Spleen (tissue), 11 donors: ENCODE data around the gene GCM1. TPM values are rescaled to one million over a fixed set of nuclear protein-coding genes. Genes with fewer than 3 reads are reported as not detected.

Experiments used
- DNase-seq: peaks from one replicate; pipeline ENCODE4 v3.0.0-alpha.2; 2020
- H3K27ac ChIP-seq, 8 donors: fragments of 200-600 bp; sonication (generic) in 7 of 8; 1 replicate in 4 of 8; 2 replicates in 4 of 8; pipeline versions ENCODE4 v1.5.0 to v1.8.0; 2016 to 2021; ENCODE audit warnings: inconsistent platforms in 4 of 8, mild to moderate bottlenecking in 4 of 8, moderate library complexity in 1 of 8
- H3K27me3 ChIP-seq, 7 donors: fragments of 200-600 bp; sonication (generic) in 6 of 7; replicated peaks in 1 of 7; 1 replicate in 4 of 7; 2 replicates in 3 of 7; pipeline versions ENCODE4 v1.5.0 to v1.8.0; 2016 to 2021; ENCODE audit warnings: inconsistent platforms in 3 of 7, mild to moderate bottlenecking in 1 of 7
- H3K36me3 ChIP-seq, 6 donors: fragments of 200-600 bp; sonication (generic) in 5 of 6; 1 replicate in 4 of 6; 2 replicates in 2 of 6; pipeline versions ENCODE4 v1.5.0 to v1.8.0; 2016 to 2021; ENCODE audit warnings: inconsistent platforms in 2 of 6
- H3K4me1 ChIP-seq, 6 donors: fragments of 200-600 bp; sonication (generic) in 5 of 6; 1 replicate in 3 of 6; 2 replicates in 3 of 6; pipeline versions ENCODE4 v1.5.0 to v1.8.0; 2016 to 2021; ENCODE audit warnings: inconsistent platforms in 3 of 6
- H3K4me3 ChIP-seq, 8 donors: fragments of 200-600 bp; sonication (generic) in 7 of 8; 1 replicate in 4 of 8; 2 replicates in 4 of 8; pipeline versions ENCODE4 v1.5.0 to v1.8.0; 2016 to 2021; ENCODE audit warnings: inconsistent platforms in 4 of 8, mild to moderate bottlenecking in 4 of 8, moderate library complexity in 2 of 8
- H3K9me3 ChIP-seq, 8 donors: fragments of 200-600 bp; sonication (generic) in 7 of 8; 1 replicate in 4 of 8; 2 replicates in 4 of 8; pipeline versions ENCODE4 v1.5.0 to v1.8.0; 2016 to 2021; ENCODE audit warnings: inconsistent platforms in 4 of 8
- POLR2A ChIP-seq, 3 donors: fragments of 450-650 bp; IDR thresholded peaks; one replicate each; pipeline ENCODE4 v1.5.1; 2017; ENCODE audit warnings: antibody characterized with exemption in 3 of 3, mild to moderate bottlenecking in 1 of 3
- POLR2AphosphoS5 ChIP-seq, 3 donors: sonication (generic); formaldehyde crosslinking; IDR thresholded peaks; one replicate each; pipeline ENCODE4 v1.5.1; 2017; ENCODE audit warnings: antibody characterized with exemption in 3 of 3
- WGBS, 5 donors: extraction: QIAGEN DNeasy Blood & Tissue Kit in 3 of 5; methylation state at CpG; one replicate each; pipeline versions ENCODE4 v1.1.5 to v1.1.7; 2013 to 2018; 5-methylcytosine and 5-hydroxymethylcytosine counted together
- intact Hi-C: fragments of 100-400 bp; cut with DNase I; formaldehyde crosslinking; loops from one replicate; pipeline ENCODE4 v1.15.0; 2023; ENCODE audit warnings: low total_unique reads
- polyA plus RNA-seq, 3 donors: library from polyadenylated mRNA; stranded (reverse); fragments of 200-250 nt; gene quantifications; one replicate each; pipeline ENCODE4 v1.2.1, GENCODE V29; 2013
- total RNA-seq, 7 donors: library from RNA; depleted of rRNA in 3 of 7; stranded (reverse); fragments of >200 nt in 3 of 7; fragmentation: NEBNext Ultra II Directional in 4 of 7; extraction: Animal tissue kit (Norgen Biotek cat#: 25700) in 4 of 7; gene quantifications; one replicate each; pipeline versions ENCODE4 v1.1.0 to v1.2.1, GENCODE V29; 2016 to 2021
- TF ChIP-seq, protein P1 (sequence below), 11 experiments: fragments of 200-600 bp in 7 of 11; fragments of 450-650 bp in 4 of 11; sonication (generic) in 4 of 11; IDR thresholded peaks in 8 of 11; conservative IDR thresholded peaks in 3 of 11; 1 replicate in 7 of 11; 2 replicates in 4 of 11; pipeline versions ENCODE4 v1.4.0 to v1.8.0; 2016 to 2021; ENCODE audit warnings: antibody characterized with exemption in 11 of 11, inconsistent platforms in 4 of 11, mild to moderate bottlenecking in 1 of 11
- donor health status: healthy with polysubstance abuse.
- donor health status: DM: no; HTN: no; CAD: no; lungs with moderate emphysema.
- donor health status: DM: no; HTN: no; CAD: no.
- donor health status: Bipolar disorder and iron deficiency.
- donor health status: healthy.
- donor health status: DM: no; HTN: no; CAD: no.
- donor health status: DM: yes; HTN: yes; CAD: no.

Gene GCM1
- total and polyA plus RNA-seq, 10 donors = 0.05 to 1.9 (median 0.22) TPM; not detected in 1

DNA sequence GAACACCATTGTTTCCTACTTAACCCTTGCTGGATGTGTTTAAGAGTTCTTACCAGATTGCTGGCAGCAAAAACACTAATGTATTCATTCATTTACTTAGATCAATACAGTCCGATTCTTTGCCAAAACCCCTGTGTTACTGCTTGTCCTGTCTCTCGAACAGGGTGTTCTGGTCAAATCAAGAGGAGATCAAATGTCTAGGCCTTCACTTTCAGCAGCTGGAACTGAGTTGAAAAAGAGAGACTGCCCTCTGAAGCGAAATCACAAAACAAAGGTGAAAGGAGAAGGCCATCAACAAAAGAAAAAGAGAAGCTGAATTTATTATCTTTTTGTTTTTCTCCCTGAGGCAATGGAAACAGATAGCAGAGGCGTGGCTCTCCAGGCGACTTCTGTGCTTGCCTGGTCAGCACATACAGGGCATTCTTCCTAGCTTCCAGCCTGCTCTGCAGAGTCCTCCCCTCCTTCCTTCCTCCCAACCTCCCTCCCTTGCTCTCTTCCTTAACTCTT lies 44.1 kb upstream of the GCM1 start:
- H3K9me3 ChIP-seq = peaks cover 0 to 7% (median 0%) of the 10 kb centered on the region in 8 donors
- H3K36me3 ChIP-seq = no peaks in the 10 kb centered on the region
- TF ChIP-seq POLR2A (IDR thresholded peaks at IDR 0.05) = no peak
- TF ChIP-seq, protein P1, sequence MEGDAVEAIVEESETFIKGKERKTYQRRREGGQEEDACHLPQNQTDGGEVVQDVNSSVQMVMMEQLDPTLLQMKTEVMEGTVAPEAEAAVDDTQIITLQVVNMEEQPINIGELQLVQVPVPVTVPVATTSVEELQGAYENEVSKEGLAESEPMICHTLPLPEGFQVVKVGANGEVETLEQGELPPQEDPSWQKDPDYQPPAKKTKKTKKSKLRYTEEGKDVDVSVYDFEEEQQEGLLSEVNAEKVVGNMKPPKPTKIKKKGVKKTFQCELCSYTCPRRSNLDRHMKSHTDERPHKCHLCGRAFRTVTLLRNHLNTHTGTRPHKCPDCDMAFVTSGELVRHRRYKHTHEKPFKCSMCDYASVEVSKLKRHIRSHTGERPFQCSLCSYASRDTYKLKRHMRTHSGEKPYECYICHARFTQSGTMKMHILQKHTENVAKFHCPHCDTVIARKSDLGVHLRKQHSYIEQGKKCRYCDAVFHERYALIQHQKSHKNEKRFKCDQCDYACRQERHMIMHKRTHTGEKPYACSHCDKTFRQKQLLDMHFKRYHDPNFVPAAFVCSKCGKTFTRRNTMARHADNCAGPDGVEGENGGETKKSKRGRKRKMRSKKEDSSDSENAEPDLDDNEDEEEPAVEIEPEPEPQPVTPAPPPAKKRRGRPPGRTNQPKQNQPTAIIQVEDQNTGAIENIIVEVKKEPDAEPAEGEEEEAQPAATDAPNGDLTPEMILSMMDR (IDR thresholded peaks at IDR 0.05 in 8 of 11, conservative IDR thresholded peaks at IDR 0.05 in 3 of 11) = no peak
- TF ChIP-seq POLR2AphosphoS5 (IDR thresholded peaks at IDR 0.05) = no peak
- no peak overlapping the region for H3K4me3 ChIP-seq
- H3K27me3 ChIP-seq = no peaks in the 10 kb centered on the region
- intact Hi-C loops = no loop called here
- peak overlapping the region in 7 of 8 donors; percentile 17 to 74 (median 54) for H3K27ac ChIP-seq
- 47 to 75% (median 70%) methylated on average over 5 of the region's 5 CpGs for WGBS, 5 donors
- no peak for DNase-seq
- peaks cover 5 to 38% (median 23%) of the 10 kb centered on the region in 6 donors for H3K4me1 ChIP-seq

DNA sequence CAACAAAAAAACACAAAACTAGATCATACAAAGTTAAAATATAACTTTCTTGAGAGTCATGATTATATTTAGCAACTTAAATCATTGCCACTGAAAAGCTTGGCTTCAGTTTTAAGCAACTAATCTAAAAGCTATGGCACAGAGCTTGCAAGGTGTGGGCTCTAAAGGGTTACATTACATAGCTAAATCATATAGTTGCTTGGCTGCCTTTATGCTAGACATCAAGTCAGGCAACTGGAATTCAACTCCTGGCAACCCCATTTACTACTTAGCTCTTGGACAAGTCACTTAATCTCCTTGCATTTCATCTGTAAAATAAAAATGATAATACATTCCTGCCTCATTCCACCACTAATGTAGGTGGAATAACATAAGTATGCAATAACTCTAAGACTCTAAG lies 40.9 kb upstream of the GCM1 start:
- Histone ChIP-seq H3K9me3 (peaks cover 0 to 7% (median 0%) of the 10 kb centered on the region in 8 donors), H3K27ac (no peak overlapping the region), H3K4me3 (no peak overlapping the region), H3K4me1 (peaks cover 9 to 50% (median 27%) of the 10 kb centered on the region in 6 donors), H3K27me3 (no peaks in the 10 kb centered on the region), H3K36me3 (no peaks in the 10 kb centered on the region)
- DNase-seq = no peak
- TF ChIP-seq, protein P1 (IDR thresholded peaks at IDR 0.05 in 8 of 11, conservative IDR thresholded peaks at IDR 0.05 in 3 of 11) = no peak
- TF ChIP-seq POLR2A (IDR thresholded peaks at IDR 0.05) (no peak), POLR2AphosphoS5 (IDR thresholded peaks at IDR 0.05) (no peak)
- intact Hi-C loops = no loop called here

DNA sequence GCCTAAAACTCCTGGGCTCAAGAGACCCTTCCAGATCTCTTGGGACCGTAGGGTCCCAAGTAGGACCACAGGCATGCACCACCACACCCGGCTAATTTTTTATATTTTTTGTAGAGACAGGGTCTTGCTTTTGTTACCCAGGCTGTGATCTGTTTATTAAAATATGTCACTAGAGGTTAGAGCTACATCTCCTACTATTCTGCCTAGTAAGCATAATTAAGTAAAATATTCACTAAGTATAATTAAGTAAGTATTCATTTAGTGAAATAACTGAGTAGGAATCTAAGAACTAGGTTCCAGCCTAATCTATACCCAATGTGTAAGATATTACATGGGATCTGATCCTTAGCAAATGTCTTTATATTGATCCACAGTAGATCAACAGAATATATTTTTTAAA lies 40.2 kb upstream of the GCM1 start:
- TF ChIP-seq POLR2A (IDR thresholded peaks at IDR 0.05) = no peak
- H3K27me3 ChIP-seq = no peaks in the 10 kb centered on the region
- WGBS, 5 donors = 91 to 95% (median 94%) methylated on average over 2 of the region's 2 CpGs
- no peaks in the 10 kb centered on the region for H3K36me3 ChIP-seq
- peak overlapping the region in 5 of 8 donors; percentile 37 to 78 (median 53) for H3K27ac ChIP-seq
- no peak for DNase-seq
- no peak overlapping the region for H3K4me3 ChIP-seq
- peaks cover 0 to 7% (median 0%) of the 10 kb centered on the region in 8 donors for H3K9me3 ChIP-seq
- H3K4me1 ChIP-seq = peaks cover 9 to 50% (median 27%) of the 10 kb centered on the region in 6 donors
- intact Hi-C loops = no loop called here

DNA sequence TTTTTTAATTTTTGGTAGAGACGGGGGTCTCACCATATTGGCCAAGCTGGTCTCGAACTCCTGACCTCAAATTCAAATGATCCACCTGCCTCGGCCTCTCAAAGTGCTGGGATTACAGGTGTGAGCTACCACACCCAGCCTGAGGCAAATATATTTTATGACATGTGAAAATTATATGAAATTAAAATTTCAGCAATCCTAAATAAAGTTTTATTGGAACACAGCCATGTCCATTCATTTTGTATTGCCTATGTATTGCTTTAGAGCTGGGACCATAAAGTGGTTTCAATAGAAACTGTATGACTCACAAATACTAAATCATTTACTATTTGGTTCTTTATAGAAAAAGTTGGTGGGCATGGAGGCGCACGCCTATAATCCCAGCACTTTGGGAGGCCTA lies 32.0 kb upstream of the GCM1 start:
- H3K4me3 ChIP-seq = no peak overlapping the region
- WGBS, 5 donors = 95 to 99% (median 98%) methylated on average over 5 of the region's 5 CpGs
- no peak for DNase-seq
- H3K9me3 ChIP-seq = no peaks in the 10 kb centered on the region
- no peak for TF ChIP-seq POLR2A (IDR thresholded peaks at IDR 0.05)
- TF ChIP-seq, protein P1 (IDR thresholded peaks at IDR 0.05 in 8 of 11, conservative IDR thresholded peaks at IDR 0.05 in 3 of 11) = no peak
- TF ChIP-seq POLR2AphosphoS5 (IDR thresholded peaks at IDR 0.05) = no peak
- intact Hi-C loops = no loop called here
- peak overlapping the region in 4 of 8 donors; percentile 37 to 74 (median 50) for H3K27ac ChIP-seq
- peaks cover 0 to 21% (median 9%) of the 10 kb centered on the region in 6 donors for H3K4me1 ChIP-seq
- no peaks in the 10 kb centered on the region for H3K36me3 ChIP-seq
- H3K27me3 ChIP-seq = no peaks in the 10 kb centered on the region
